ENCODE measurements around the gene PCDHB8. TPM values are rescaled to one million over a fixed set of nuclear protein-coding genes. Genes with fewer than 3 reads are reported as not detected.

Gene PCDHB8
- total and polyA plus RNA-seq, 10 of the 15 experiments (the other 5 are each of a cell fraction or from before 2014, with no cell fraction given): not detected

- no peaks in the 10 kb centered on the region for H3K79me2 ChIP-seq (ENCODE audit: control insufficient read depth, insufficient read depth, low read length)
- H4K20me1 ChIP-seq (ENCODE audit: control insufficient read depth, insufficient read depth): no peaks in the 10 kb centered on the region
- FAIRE-seq: no peak
- BruUV-seq (replicated peaks): no TSS peak
- no peak overlapping the region for H3K4me2 ChIP-seq (ENCODE audit: control insufficient read depth, insufficient read depth)
- H2AFZ ChIP-seq (ENCODE audit: control insufficient read depth, low read depth, low read length): no peak overlapping the region
- intact Hi-C loops (cut with micrococcal nuclease; ENCODE audit: unreplicated experiment) (no loop called here), in situ Hi-C loops (cut with MboI) (loop anchor here (5.0 kb wide), 1 partner anchor 36 kb away; the partner anchor contains the start of gene PCDHB13)
- H3K4me1 ChIP-seq (ENCODE audit: control insufficient read depth, insufficient read depth, low read length): no peaks in the 10 kb centered on the region
- no peaks in the 10 kb centered on the region for H3K36me3 ChIP-seq (ENCODE audit: control insufficient read depth in 2 of 2, insufficient read depth in 2 of 2, low read length in 1 of 2)
- POLR2A ChIA-PET: no interaction called here
- no peak overlapping the region for H3K27ac ChIP-seq (ENCODE audit: control insufficient read depth, insufficient read depth)
- CTCF ChIA-PET: no interaction called here
- no peaks in the 10 kb centered on the region for H3K27me3 ChIP-seq (replicated peaks in 1 of 2; ENCODE audit: control insufficient read depth in 2 of 2, insufficient read depth in 2 of 2, low read length in 1 of 2)
- no peak for DNase-seq (ENCODE audit: low read depth, low spot score)
- WGBS (ENCODE audit: insufficient coverage, insufficient replicate concordance, low lambda C conversion rate, missing lambda C conversion rate): 70% methylated on average over 1 of the region's 1 CpG
- no peak overlapping the region for H3K9ac ChIP-seq (ENCODE audit: control insufficient read depth, insufficient read depth, low read length)
- ATAC-seq: no peak
- no peak for TF ChIP-seq BCL3 (IDR thresholded peaks at IDR 0.05; ENCODE audit: borderline replicate concordance, insufficient read depth, low read depth, low read length, poor library complexity, severe bottlenecking)
- TF ChIP-seq MAX (IDR thresholded peaks at IDR 0.05; ENCODE audit: low read depth, low read length): no peak
- no peak for TF ChIP-seq FOXM1 (IDR thresholded peaks at IDR 0.05; ENCODE audit: low read depth, low read length)
- TF ChIP-seq ZNF274 (IDR thresholded peaks at IDR 0.05; ENCODE audit: insufficient read depth, insufficient read length): no peak
- TF ChIP-seq CTCF (IDR thresholded peaks at IDR 0.05 in 2 of 3, conservative IDR thresholded peaks at IDR 0.05 in 1 of 3; ENCODE audit: control insufficient read depth in 2 of 3, extremely low read depth in 1 of 3, insufficient read depth in 1 of 3, low read depth in 3 of 3, low read length in 3 of 3): no peak
- TF ChIP-seq PML (IDR thresholded peaks at IDR 0.05; ENCODE audit: low read length): no peak
- TF ChIP-seq ZNF687 (IDR thresholded peaks at IDR 0.05): no peak
- no peak for TF ChIP-seq SRF (IDR thresholded peaks at IDR 0.05; ENCODE audit: low read depth in 2 of 2, low read length in 2 of 2)
- no peak for TF ChIP-seq ZNF384 (IDR thresholded peaks at IDR 0.05; ENCODE audit: borderline replicate concordance, low read depth, low read length)
- no peak for TF ChIP-seq KAT2A (conservative IDR thresholded peaks at IDR 0.05; ENCODE audit: control insufficient read depth, low read depth, low read length)
- no peak for TF ChIP-seq ZNF217 (IDR thresholded peaks at IDR 0.05)
- TF ChIP-seq RELB (IDR thresholded peaks at IDR 0.05; ENCODE audit: low read depth): no peak
- RAD21 ChIA-PET (ENCODE audit: unreplicated experiment): no interaction called here
- H3K4me3 ChIP-seq: no peak overlapping the region
- H3K9me3 ChIP-seq (replicated peaks; ENCODE audit: control insufficient read depth, insufficient read depth, low read length): no peaks in the 10 kb centered on the region; the same call in 2 of the 3 replicates
- SMC1A ChIA-PET (ENCODE audit: uncharacterized antibody, unreplicated experiment): no interaction called here
Observed at GRCh38 chr5:141175933-141176332, 1.7 kb upstream of the PCDHB8 start.

Data from GM12878 (cell line).